Stimulated activated CD4-positive, alpha-beta T cell treated with anti-CD3 and anti-CD28 coated beads, Interleukin-15, amount 100 ng/mL, for 1 hour (primary cell): ENCODE results near the gene HNRNPAB.
A peak's percentile ranks its signal among the peaks of the same experiment; 100 is the strongest.

ENCODE experiments used
- DNase-seq, 2 donors: peaks; one replicate each; pipeline ENCODE4 v3.0.0-alpha.2; 2020; ENCODE audit warnings: low read depth in 1 of 2, low spot score in 1 of 2

Gene HNRNPAB

DNA sequence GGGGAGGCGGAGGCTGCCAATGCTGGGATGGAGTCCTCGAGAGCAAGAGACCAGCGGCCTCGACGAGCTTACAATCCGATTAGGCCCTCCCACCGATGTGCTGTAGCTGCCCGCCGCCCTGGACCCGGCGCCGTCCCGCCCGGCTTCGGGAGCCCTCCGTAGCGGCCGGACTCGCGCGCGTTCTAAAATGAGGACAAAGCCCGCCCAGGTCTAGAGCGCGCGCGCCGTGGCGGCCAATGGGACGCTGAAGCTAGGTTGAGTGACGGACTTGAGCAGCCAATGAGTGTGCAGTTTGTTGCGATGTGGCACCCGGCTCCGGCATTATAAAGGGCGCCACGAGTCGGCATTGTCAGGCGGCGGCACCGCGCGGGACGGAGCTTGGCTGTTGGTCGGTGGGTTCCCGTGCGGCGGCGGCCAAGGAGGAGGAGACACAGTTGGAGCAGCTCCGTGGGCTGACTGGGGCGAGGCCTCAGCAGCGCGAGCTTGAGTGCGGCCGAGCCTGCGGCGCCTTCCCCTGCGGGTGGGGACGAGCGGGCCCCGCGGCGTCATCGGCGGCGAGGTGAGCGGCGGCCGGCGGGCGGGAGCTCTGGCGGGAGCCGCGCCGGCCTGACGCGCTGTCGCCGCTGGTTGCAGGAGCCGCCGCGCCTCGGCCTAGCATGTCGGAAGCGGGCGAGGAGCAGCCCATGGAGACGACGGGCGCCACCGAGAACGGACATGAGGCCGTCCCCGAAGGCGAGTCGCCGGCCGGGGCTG, at the start of gene HNRNPAB:
TSS of gene HNRNPAB (plus strand) at position 352 of the 753 bp plus-strand sequence. CDS start at position 657, 305 bp downstream.
- DNase-seq: peak; percentile 93

- no peak for DNase-seq
Measured at GRCh38 chr5:178155065-178155464, 49.3 kb upstream of the HNRNPAB start.

DNA sequence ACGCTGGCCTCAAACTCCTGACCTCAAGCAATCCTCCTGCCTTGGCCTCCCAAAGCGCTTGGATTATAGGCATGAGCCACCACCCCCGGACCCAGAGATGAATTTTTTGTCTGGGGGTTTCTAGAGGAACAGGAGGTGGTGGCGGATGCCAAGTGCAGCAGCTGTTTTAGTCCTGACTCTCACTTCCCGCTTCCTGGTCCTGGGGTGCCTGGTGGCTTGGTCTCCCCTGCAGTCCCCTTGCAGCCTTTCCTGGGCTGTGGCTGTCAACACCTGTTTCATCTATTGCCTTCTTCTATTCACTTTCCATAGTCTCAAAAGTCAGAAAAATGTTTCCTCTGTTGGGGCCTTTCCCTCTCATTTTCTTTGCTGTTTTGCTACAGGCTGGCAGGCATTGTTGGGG, 44.2 kb upstream of the HNRNPAB start:
- no peak for DNase-seq

DNA sequence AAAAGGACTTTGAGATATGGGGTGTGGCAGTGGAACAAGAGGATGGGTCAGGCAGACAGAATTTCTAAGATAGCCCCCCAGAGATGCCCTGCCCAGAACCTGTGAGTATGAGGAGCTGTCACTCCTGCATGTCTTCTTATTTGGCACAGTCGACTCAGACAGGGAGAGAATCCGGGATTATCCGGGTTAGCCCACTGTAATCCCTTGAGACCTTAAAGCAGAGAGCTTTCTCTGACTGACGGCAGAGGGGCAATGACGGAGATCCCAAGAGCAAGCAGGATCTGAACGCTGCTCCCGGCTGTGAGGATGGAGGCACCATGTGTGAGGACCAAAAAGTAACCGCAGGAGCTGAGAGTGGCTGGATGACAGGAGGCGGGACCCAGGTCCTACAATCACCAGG, 41.9 kb upstream of the HNRNPAB start:
- no peak for DNase-seq

- DNase-seq: peak; percentile 87 to 93
Measured at GRCh38 chr5:178163772-178164735, 40.3 kb upstream of the HNRNPAB start.

- no peak for DNase-seq
Measured at GRCh38 chr5:178165581-178165980, 38.8 kb upstream of the HNRNPAB start.

DNA sequence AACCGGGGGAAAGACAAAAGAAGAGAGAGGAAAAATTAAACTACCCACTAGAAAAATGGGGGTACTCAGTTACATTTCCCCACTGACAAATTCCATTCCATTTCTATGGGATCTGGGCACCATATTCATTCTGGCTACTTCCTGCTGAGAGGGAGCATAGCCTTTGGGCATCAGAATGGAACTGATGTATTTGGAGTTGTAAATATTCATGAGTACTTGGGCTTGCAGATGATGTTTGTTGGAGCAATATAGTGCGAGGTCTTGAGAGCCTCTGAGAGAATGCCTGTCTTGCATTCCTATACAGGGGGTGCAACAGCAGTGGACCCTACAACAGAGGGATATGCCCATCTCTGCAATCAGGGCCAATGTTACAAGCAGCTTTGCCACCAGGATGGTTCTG, 33.9 kb upstream of the HNRNPAB start:
- no peak for DNase-seq

DNA sequence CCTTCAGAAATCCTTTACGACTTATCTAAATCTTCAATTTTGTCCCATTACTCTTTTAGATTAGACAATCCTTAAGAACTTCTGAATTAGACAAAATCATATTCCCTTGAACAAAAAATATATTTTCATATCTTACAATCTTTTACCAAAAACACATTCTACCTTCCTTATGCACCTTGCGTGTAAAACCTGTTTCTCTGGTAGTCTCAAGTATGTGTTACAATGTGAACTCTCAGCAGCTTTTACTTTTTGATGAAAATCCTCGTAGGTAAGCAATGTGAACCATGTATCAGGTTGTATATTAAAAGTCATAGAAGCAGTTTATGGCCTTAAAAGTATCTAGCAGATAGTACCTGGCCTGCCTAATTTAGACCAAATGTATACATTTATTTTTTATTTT, 29.9 kb upstream of the HNRNPAB start:
- no peak for DNase-seq

DNA sequence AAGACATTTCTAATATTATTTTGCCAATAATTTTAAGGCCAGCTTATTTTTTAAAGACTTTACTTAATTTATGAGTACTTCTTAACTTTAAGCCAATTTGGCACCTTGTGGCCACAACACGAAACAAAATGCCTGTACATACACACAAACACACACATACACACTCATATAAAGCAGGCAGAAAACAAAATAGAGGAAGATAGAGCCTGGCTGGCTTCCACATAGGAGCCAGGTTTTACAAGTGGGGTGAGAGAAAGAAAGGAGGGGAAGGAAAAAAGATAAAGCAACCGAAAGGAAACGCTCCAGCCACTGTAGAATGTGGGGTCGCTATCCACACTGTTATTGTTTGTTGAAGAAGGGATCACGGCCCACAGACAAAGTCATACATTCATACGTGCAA, 27.5 kb upstream of the HNRNPAB start:
- no peak for DNase-seq

DNA sequence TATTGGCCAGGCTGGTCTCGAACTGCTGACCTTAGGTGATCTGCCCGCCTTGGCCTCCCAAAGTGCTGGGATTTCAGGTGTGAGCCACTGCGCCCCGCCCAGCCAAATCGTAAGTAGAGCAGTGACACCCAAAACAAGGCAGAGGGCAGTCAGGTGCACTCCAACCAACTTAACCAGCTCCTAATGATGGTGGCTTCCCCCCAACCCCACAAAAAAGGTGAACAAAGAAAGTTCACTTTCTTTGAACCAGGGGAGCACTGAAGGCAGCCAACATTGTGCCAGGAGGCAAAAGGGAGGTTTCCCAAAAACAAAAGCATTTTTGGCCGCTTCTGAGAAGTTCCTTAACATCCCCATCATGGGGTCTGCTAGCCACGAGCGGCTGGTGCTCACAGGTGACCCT, 26.8 kb upstream of the HNRNPAB start:
- no peak for DNase-seq

GRCh38 chr5:178180141-178180863, 24.0 kb upstream of the HNRNPAB start:
- no peak for DNase-seq

- DNase-seq: no peak
Measured at GRCh38 chr5:178182158-178182876, 22.0 kb upstream of the HNRNPAB start.

GRCh38 chr5:178186427-178186826, 17.9 kb upstream of the HNRNPAB start:
- DNase-seq: no peak

- DNase-seq: no peak
Measured at GRCh38 chr5:178187014-178187413, 17.3 kb upstream of the HNRNPAB start, which contains the start of gene GMCL2. TSS of gene GMCL2 (minus strand) at chr5:178187371. CDS start at chr5:178187299, 72 bp downstream.

GRCh38 chr5:178189433-178189832, 14.9 kb upstream of the HNRNPAB start:
- no peak for DNase-seq

DNA sequence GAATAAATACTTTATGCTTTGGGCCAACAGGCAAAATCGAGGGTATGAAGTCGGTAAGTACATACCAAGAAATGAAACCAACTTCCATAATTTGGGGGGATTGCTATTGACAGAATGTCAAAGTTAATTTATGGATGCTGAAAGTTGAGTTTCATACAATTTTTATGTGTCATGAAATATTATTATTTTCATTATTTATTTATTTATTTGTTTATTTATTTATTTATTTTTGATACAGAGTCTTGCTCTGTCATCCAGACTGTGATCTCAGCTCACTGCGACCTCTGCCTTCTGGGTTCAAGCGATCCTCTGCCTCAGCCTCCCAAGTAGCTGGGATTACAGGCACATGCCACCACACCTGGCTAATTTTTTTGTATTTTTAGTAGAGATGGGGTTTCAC, 12.7 kb upstream of the HNRNPAB start:
- no peak for DNase-seq

GRCh38 chr5:178192244-178192643, 12.1 kb upstream of the HNRNPAB start:
- no peak for DNase-seq

GRCh38 chr5:178192787-178193186, 11.5 kb upstream of the HNRNPAB start:
- no peak for DNase-seq

GRCh38 chr5:178193251-178193809, 11.0 kb upstream of the HNRNPAB start:
- DNase-seq: no peak

- no peak for DNase-seq
Measured at GRCh38 chr5:178194026-178194425, 10.3 kb upstream of the HNRNPAB start.
